Suppressor macrophage treated with lipopolysaccharide for 1 hour (primary cell): Measurements from ENCODE around the gene GABRQ.
"Not testable (repeated sequence)": the region's sequence is repeated elsewhere in the genome, so short reads cannot be mapped to it uniquely, and the experiment has no call there.

Experiments
- DNase-seq, 3 donors: peaks; one replicate each; pipeline ENCODE4 v3.0.0-alpha.2; 2020 to 2022

The GABRQ gene

DNA sequence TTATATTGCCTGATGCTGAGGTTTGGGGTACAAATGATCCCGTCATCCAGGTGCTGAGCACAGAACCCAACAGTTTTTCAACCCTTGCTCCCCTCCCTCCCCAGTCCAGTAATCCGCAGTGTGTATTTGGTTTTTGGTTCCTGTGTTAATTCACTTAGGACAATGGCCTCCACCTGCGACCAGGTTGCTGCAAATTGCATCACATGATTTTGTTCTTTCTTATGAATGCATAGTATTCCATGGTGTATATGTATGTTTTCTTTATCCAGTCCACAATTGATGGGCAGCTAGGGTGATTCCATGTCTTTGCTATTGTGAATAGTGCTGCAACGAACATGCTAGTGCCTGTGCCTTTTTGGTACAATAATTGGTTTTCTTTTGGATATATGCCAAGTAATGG, 25.4 kb downstream of the GABRQ start:
- DNase-seq = no peak

DNA sequence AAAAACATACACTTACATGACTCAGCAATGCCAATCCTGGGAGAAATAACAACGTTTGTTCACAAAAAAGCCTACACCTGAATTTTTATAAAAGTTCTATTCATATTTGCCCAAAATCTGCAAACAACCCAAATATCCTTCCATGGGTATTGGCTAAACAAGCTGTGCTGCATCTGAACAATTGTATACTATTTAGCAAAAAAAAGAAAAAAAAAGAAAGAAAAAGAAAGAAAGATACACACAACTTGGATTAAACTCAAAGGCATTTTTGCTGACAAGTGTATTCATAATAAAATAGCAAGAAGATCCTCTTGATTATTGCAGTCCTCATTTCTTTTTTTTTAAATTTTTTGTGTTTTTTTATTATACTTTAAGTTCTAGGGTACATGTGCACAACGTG, 36.4 kb downstream of the GABRQ start:
- no peak for DNase-seq

DNA sequence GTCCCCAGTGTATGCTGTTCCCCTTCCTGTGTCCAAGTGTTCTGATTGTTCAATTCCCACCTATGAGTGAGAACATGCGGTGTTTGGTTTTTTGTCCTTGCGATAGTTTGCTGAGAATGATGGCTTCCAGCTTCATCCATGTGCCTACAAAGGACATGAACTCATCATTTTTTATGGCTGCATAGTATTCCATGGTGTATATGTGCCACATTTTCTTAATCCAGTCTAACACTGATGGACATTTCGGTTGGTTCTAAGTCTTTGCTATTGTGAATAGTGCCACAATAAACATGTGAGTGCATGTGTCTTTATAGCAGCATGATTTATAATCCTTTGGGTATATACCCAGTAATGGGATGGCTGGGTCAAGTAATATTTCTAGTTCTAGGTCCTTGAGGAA, 37.0 kb downstream of the GABRQ start:
- not testable (repeated sequence) for DNase-seq

DNA sequence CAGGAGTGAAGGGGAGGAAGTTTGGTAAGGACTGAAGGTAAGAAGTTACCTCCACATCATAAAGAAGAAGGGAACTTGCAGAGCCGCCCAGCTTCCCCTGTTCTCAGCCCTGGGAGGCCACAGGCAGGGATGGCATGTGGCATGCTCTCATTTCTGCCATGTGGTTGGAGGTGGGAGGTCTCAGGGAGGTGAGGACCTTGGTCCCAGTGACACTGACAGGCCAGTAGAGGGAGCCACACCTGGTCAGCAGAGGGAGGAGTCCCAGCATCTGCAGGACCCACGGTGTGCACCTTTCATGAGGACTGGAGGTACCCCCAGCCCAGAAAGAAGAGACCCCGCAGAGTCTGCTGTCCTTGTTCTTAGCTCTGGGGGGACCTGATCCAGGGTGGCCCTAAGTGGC, 43.3 kb downstream of the GABRQ start:
- not testable (repeated sequence) for DNase-seq

DNA sequence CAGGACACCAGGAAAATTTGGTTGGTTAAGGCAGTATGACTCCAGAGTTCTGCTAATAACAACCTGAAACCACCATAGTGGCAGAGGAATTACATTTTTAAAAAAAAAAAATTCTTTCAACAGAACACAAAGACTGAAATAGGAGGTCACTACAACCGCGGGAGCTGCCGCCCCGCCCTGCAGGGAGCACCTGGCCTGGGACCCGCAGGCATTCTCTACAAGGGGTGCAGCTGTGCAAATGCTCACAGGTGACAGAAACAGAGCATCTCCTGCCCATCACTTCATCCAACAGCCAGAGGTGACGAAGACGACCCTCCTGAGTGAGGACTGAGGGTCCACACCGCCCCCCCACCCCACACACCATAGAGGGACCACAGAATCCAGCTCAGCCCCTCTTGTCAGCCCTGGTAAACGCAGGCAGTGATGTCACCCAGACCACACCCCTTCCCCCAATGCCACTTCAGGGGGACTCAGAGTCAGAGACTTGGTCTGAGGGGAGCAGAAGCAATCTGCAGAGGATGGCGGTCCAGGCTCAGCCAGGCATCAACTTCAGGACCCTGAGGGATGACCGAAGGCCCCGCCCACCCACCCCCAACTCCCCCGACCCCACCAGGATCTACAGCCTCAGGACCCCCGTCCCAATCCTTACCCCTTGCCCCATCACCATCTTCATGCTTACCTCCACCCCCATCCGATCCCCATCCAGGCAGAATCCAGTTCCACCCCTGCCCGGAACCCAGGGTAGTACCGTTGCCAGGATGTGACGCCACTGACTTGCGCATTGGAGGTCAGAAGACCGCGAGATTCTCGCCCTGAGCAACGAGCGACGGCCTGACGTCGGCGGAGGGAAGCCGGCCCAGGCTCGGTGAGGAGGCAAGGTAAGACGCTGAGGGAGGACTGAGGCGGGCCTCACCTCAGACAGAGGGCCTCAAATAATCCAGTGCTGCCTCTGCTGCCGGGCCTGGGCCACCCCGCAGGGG, 60.5 kb downstream of the GABRQ start, which contains the start of gene MAGEA3:
Gene MAGEA3, plus strand, starts transcription at position 843 of the 980 bp plus-strand sequence. CDS start 2,039 bp downstream, outside the sequence.
- not testable (repeated sequence) for DNase-seq

DNA sequence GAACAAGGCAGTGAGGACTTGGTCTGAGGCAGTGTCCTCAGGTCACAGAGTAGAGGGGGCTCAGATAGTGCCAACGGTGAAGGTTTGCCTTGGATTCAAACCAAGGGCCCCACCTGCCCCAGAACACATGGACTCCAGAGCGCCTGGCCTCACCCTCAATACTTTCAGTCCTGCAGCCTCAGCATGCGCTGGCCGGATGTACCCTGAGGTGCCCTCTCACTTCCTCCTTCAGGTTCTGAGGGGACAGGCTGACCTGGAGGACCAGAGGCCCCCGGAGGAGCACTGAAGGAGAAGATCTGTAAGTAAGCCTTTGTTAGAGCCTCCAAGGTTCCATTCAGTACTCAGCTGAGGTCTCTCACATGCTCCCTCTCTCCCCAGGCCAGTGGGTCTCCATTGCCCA, 62.7 kb downstream of the GABRQ start:
- DNase-seq = not testable (repeated sequence)

DNA sequence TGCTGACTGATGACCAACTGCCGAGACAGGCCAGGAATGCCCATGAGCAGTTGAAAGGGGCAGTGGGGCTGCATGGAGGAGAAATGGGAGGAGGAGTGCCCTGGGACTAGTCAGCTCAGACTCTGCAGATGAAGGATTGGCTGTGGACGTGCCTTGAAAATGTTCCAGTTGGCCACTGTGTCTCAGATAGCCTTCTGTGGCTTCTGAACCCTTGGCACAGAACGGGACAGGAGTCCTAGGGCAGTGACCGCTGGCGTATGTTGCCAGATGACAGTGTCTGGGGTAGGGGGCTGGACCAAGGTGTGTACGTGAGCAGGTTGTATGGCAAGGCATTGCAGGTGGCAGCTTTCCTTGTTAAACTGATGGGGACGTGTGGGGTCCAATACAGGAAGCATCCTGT, 68.8 kb downstream of the GABRQ start:
- not testable (repeated sequence) for DNase-seq
